Vagina (tissue), 2 donors: Measurements from ENCODE around the gene ANO1.

ENCODE experiments used
- CTCF ChIP-seq, 3 experiments: fragments of 450-650 bp in 2 of 3; fragments of 200-600 bp in 1 of 3; sonication (generic) in 1 of 3; IDR thresholded peaks; one replicate each; pipeline ENCODE4 v1.5.1; 2017 to 2019; ENCODE audit warnings: antibody characterized with exemption in 3 of 3, mild to moderate bottlenecking in 2 of 3, moderate library complexity in 2 of 3
- POLR2A ChIP-seq, 2 donors: fragments of 450-650 bp; IDR thresholded peaks; one replicate each; pipeline ENCODE4 v1.6.1; 2017; ENCODE audit warnings: antibody characterized with exemption in 2 of 2, mild to moderate bottlenecking in 2 of 2, moderate library complexity in 2 of 2
- POLR2AphosphoS5 ChIP-seq, 2 donors: sonication (generic); formaldehyde crosslinking; IDR thresholded peaks; one replicate each; pipeline ENCODE4 v1.9.0; 2017; ENCODE audit warnings: antibody characterized with exemption in 2 of 2, mild to moderate bottlenecking in 2 of 2, low read depth in 1 of 2; ENCODE audit not compliant: insufficient read depth in 1 of 2

GRCh38 chr11:70131606-70132190, 53.6 kb downstream of the ANO1 start:
- no peak for TF ChIP-seq CTCF (IDR thresholded peaks at IDR 0.05)
- TF ChIP-seq POLR2A (IDR thresholded peaks at IDR 0.05): no peak
- TF ChIP-seq POLR2AphosphoS5 (IDR thresholded peaks at IDR 0.05; ENCODE audit: insufficient read depth in 1 of 2, low read depth in 1 of 2): no peak
